WTC11 (cell line): ENCODE data around the gene ARHGDIG.

Source experiments
- CTCF ChIP-seq: fragments of 200-600 bp; IDR thresholded peaks from 2 replicates; pipeline ENCODE4 v1.8.0; 2022; ENCODE audit warnings: antibody characterized with exemption
- JUN ChIP-seq: sonication (generic); formaldehyde crosslinking; IDR thresholded peaks from 2 replicates; pipeline ENCODE4 v1.8.0; 2023; ENCODE audit warnings: mild to moderate bottlenecking, missing genetic modification reagents
- MAX ChIP-seq: sonication (generic); formaldehyde crosslinking; IDR thresholded peaks from 2 replicates; pipeline ENCODE4 v1.8.0; 2022; ENCODE audit warnings: mild to moderate bottlenecking, missing genetic modification reagents
- USF1 ChIP-seq: sonication (generic); formaldehyde crosslinking; IDR thresholded peaks from 2 replicates; pipeline ENCODE4 v1.8.0; 2022; ENCODE audit warnings: mild to moderate bottlenecking, missing genetic modification reagents
- ZMAT4 ChIP-seq: fragments of 250-450 bp; sonication (Bioruptor Pico); IDR thresholded peaks from 2 replicates; pipeline ENCODE4 v1.9.0; 2021; ENCODE audit warnings: mild to moderate bottlenecking
- ZNF219 ChIP-seq: sonication (generic); formaldehyde crosslinking; IDR thresholded peaks from 2 replicates; pipeline ENCODE4 v1.8.0; 2023; ENCODE audit warnings: missing genetic modification reagents, mild to moderate bottlenecking, borderline replicate concordance
- ZNF263 ChIP-seq: sonication (generic); formaldehyde crosslinking; IDR thresholded peaks from 2 replicates; pipeline ENCODE4 v1.8.1; 2022; ENCODE audit warnings: low read depth, mild to moderate bottlenecking, moderate library complexity, missing genetic modification reagents
- ZNF396 ChIP-seq: fragments of 250-450 bp; sonication (Bioruptor Pico); IDR thresholded peaks from 2 replicates; pipeline ENCODE4 v1.8.0; 2021; ENCODE audit warnings: mild to moderate bottlenecking, moderate library complexity, borderline replicate concordance
- ZNF423 ChIP-seq: fragments of 250-450 bp; sonication (Bioruptor Pico); IDR thresholded peaks from 2 replicates; pipeline ENCODE4 v2.1.2; 2022; ENCODE audit warnings: mild to moderate bottlenecking, moderate library complexity
- TF ChIP-seq, protein P1 (sequence below): sonication (generic); formaldehyde crosslinking; IDR thresholded peaks from 2 replicates; pipeline ENCODE4 v1.8.0; 2022; ENCODE audit warnings: mild to moderate bottlenecking, missing genetic modification reagents
- TF ChIP-seq, protein P2 (sequence below): sonication (generic); formaldehyde crosslinking; IDR thresholded peaks from 2 replicates; pipeline ENCODE4 v1.8.1; 2023; ENCODE audit warnings: mild to moderate bottlenecking, missing genetic modification reagents, borderline replicate concordance

DNA sequence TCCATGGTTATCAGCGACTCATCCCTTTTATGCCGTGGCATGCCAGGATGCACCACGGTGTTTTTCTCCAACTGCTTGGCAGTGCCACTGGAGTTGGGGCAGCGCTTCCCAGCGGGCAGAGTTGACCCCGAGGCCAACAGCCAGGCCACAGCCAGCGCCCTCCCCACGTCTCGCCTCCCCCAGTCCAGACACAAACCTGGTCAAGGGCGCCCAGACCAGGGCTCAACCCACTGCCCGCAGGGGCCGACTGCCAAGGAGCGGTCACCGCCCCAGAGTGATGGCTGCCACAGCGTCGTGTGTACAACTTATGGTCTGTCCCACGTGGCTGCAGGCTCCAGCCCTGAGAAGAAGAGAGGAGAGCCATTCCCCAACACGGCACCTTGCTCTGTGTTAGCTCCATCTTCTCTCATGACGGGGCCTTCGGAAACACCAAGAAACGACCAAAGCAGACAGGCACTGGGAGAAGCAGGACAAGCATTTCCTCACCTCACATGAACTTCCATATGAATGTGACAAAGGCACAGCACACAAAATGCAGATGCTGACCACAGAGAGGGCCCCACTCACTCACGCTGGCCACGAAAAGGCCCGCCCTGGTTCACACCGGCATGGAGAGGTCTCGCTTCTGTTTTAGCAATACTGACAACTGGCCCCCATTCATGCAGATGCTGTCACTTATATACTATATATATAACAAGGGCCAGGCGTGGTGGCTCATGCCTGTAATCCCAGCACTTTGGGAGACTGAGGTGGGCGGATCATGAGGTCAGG is 45.2 kb downstream of the ARHGDIG start:
- TF ChIP-seq ZNF396 (CRISPR knock-in tag) (no peak), ZNF219 (CRISPR knock-in tag) (no peak), ZNF423 (CRISPR knock-in tag) (no peak), ZMAT4 (CRISPR knock-in tag) (no peak), JUN (CRISPR knock-in tag) (no peak), USF1 (no peak), CTCF (no peak), MAX (CRISPR knock-in tag) (no peak), ZNF263 (CRISPR knock-in tag) (no peak)
- TF ChIP-seq, protein P1, sequence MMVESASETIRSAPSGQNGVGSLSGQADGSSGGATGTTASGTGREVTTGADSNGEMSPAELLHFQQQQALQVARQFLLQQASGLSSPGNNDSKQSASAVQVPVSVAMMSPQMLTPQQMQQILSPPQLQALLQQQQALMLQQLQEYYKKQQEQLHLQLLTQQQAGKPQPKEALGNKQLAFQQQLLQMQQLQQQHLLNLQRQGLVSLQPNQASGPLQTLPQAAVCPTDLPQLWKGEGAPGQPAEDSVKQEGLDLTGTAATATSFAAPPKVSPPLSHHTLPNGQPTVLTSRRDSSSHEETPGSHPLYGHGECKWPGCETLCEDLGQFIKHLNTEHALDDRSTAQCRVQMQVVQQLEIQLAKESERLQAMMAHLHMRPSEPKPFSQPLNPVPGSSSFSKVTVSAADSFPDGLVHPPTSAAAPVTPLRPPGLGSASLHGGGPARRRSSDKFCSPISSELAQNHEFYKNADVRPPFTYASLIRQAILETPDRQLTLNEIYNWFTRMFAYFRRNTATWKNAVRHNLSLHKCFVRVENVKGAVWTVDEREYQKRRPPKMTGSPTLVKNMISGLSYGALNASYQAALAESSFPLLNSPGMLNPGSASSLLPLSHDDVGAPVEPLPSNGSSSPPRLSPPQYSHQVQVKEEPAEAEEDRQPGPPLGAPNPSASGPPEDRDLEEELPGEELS (CRISPR knock-in tag): no peak
- TF ChIP-seq, protein P2, sequence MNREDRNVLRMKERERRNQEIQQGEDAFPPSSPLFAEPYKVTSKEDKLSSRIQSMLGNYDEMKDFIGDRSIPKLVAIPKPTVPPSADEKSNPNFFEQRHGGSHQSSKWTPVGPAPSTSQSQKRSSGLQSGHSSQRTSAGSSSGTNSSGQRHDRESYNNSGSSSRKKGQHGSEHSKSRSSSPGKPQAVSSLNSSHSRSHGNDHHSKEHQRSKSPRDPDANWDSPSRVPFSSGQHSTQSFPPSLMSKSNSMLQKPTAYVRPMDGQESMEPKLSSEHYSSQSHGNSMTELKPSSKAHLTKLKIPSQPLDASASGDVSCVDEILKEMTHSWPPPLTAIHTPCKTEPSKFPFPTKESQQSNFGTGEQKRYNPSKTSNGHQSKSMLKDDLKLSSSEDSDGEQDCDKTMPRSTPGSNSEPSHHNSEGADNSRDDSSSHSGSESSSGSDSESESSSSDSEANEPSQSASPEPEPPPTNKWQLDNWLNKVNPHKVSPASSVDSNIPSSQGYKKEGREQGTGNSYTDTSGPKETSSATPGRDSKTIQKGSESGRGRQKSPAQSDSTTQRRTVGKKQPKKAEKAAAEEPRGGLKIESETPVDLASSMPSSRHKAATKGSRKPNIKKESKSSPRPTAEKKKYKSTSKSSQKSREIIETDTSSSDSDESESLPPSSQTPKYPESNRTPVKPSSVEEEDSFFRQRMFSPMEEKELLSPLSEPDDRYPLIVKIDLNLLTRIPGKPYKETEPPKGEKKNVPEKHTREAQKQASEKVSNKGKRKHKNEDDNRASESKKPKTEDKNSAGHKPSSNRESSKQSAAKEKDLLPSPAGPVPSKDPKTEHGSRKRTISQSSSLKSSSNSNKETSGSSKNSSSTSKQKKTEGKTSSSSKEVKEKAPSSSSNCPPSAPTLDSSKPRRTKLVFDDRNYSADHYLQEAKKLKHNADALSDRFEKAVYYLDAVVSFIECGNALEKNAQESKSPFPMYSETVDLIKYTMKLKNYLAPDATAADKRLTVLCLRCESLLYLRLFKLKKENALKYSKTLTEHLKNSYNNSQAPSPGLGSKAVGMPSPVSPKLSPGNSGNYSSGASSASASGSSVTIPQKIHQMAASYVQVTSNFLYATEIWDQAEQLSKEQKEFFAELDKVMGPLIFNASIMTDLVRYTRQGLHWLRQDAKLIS (CRISPR knock-in tag): no peak
